GM19043 (cell line): ENCODE measurements around the gene IL21.
"Not testable (repeated sequence)": the region's sequence is repeated elsewhere in the genome, so short reads cannot be mapped to it uniquely, and the experiment has no call there.

Source experiments
- ATAC-seq: cut with Tn5 transposase; IDR thresholded peaks from one replicate; pipeline ENCODE4 v1.9.1; 2021; ENCODE audit warnings: low read depth; ENCODE audit not compliant: unreplicated experiment

IL21 gene

GRCh38 chr4:122621016-122621507, at the start of gene IL21:
TSS of gene IL21 (minus strand) at chr4:122621066. CDS start at chr4:122621011, 55 bp downstream.
- ATAC-seq, result no peak

GRCh38 chr4:122669911-122670738, 49.3 kb upstream of the IL21 start:
- no peak for ATAC-seq

- ATAC-seq, result no peak
Observed at GRCh38 chr4:122668241-122668640, 47.4 kb upstream of the IL21 start.

- no peak for ATAC-seq
Observed at GRCh38 chr4:122666527-122667245, 45.8 kb upstream of the IL21 start.

GRCh38 chr4:122665161-122665929, 44.5 kb upstream of the IL21 start:
- ATAC-seq, result no peak

GRCh38 chr4:122663814-122664610, 43.1 kb upstream of the IL21 start:
- no peak for ATAC-seq

- ATAC-seq, result no peak
Observed at GRCh38 chr4:122663291-122663690, 42.4 kb upstream of the IL21 start.

- ATAC-seq, result no peak
Observed at GRCh38 chr4:122662701-122663100, 41.8 kb upstream of the IL21 start.

GRCh38 chr4:122661176-122662160, 40.6 kb upstream of the IL21 start:
- no peak for ATAC-seq

GRCh38 chr4:122658818-122659295, 38.0 kb upstream of the IL21 start:
- peak; percentile 66 for ATAC-seq

- ATAC-seq, result no peak
Observed at GRCh38 chr4:122658377-122658776, 37.5 kb upstream of the IL21 start.

GRCh38 chr4:122657553-122657952, 36.7 kb upstream of the IL21 start:
- no peak for ATAC-seq

GRCh38 chr4:122656583-122656982, 35.7 kb upstream of the IL21 start:
- not testable (repeated sequence) for ATAC-seq

GRCh38 chr4:122652379-122652778, 31.5 kb upstream of the IL21 start:
- no peak for ATAC-seq

GRCh38 chr4:122650148-122650547, 29.3 kb upstream of the IL21 start:
- ATAC-seq, result no peak

- no peak for ATAC-seq
Observed at GRCh38 chr4:122647656-122648055, 26.8 kb upstream of the IL21 start.

- ATAC-seq, result no peak
Observed at GRCh38 chr4:122643257-122643656, 22.4 kb upstream of the IL21 start.

- no peak for ATAC-seq
Observed at GRCh38 chr4:122639181-122639580, 18.3 kb upstream of the IL21 start.

GRCh38 chr4:122636697-122637096, 15.8 kb upstream of the IL21 start:
- ATAC-seq, result peak; percentile 46
